ENCODE measurements around the gene TRIO. TPM values are rescaled to one million over a fixed set of nuclear protein-coding genes. Genes with fewer than 3 reads are reported as not detected.

TRIO gene
- total RNA-seq, 1 experiment from 2014 or later: 136 TPM

GRCh38 chr5:14497311-14497710 lies 354.2 kb downstream of the TRIO start:
- intact Hi-C loops (cut with micrococcal nuclease): no loop called here
- peaks cover 44% of the 10 kb centered on the region for H3K36me3 Mint-ChIP-seq (ENCODE audit: insufficient read depth, unreplicated experiment)
- no peaks in the 10 kb centered on the region for H3K27me3 Mint-ChIP-seq (ENCODE audit: insufficient read depth, unreplicated experiment)
- H3K4me3 Mint-ChIP-seq (ENCODE audit: unreplicated experiment): no peak overlapping the region
- POLR2A ChIA-PET: no interaction called here
- H3K27ac Mint-ChIP-seq (ENCODE audit: low read depth, unreplicated experiment): no peak overlapping the region
- BruUV-seq (replicated peaks): no TSS peak
- H3K9me3 Mint-ChIP-seq (ENCODE audit: unreplicated experiment): no peaks in the 10 kb centered on the region
- CTCF ChIA-PET: no interaction called here
- no peak for DNase-seq (ENCODE audit: unreplicated experiment)
- no peaks in the 10 kb centered on the region for H3K4me1 Mint-ChIP-seq (ENCODE audit: insufficient read depth, unreplicated experiment)
- no peak for TF ChIP-seq CTCF (IDR thresholded peaks at IDR 0.05; ENCODE audit: unreplicated experiment)

GRCh38 chr5:14501353-14502293 lies 358.5 kb downstream of the TRIO start:
- CTCF ChIA-PET: no interaction called here
- no peaks in the 10 kb centered on the region for H3K27me3 Mint-ChIP-seq (ENCODE audit: insufficient read depth, unreplicated experiment)
- POLR2A ChIA-PET: no interaction called here
- no peaks in the 10 kb centered on the region for H3K4me1 Mint-ChIP-seq (ENCODE audit: insufficient read depth, unreplicated experiment)
- BruUV-seq (replicated peaks): no TSS peak
- no peak overlapping the region for H3K27ac Mint-ChIP-seq (ENCODE audit: low read depth, unreplicated experiment)
- intact Hi-C loops (cut with micrococcal nuclease): no loop called here
- H3K9me3 Mint-ChIP-seq (ENCODE audit: unreplicated experiment): no peaks in the 10 kb centered on the region
- peaks cover 54% of the 10 kb centered on the region for H3K36me3 Mint-ChIP-seq (ENCODE audit: insufficient read depth, unreplicated experiment)
- DNase-seq (ENCODE audit: unreplicated experiment): no peak
- no peak for TF ChIP-seq CTCF (IDR thresholded peaks at IDR 0.05; ENCODE audit: unreplicated experiment)
- H3K4me3 Mint-ChIP-seq (ENCODE audit: unreplicated experiment): no peak overlapping the region

- ChIA-PET CTCF (no interaction called here), POLR2A (no interaction called here)
- Mint-ChIP-seq H3K27me3 (ENCODE audit: insufficient read depth, unreplicated experiment) (no peaks in the 10 kb centered on the region), H3K9me3 (ENCODE audit: unreplicated experiment) (no peaks in the 10 kb centered on the region), H3K27ac (ENCODE audit: low read depth, unreplicated experiment) (no peak overlapping the region), H3K4me3 (ENCODE audit: unreplicated experiment) (no peak overlapping the region), H3K4me1 (ENCODE audit: insufficient read depth, unreplicated experiment) (no peaks in the 10 kb centered on the region), H3K36me3 (ENCODE audit: insufficient read depth, unreplicated experiment) (peaks cover 57% of the 10 kb centered on the region)
- TF ChIP-seq CTCF (IDR thresholded peaks at IDR 0.05; ENCODE audit: unreplicated experiment): no peak
- DNase-seq (ENCODE audit: unreplicated experiment): no peak
- intact Hi-C loops (cut with micrococcal nuclease): no loop called here
- BruUV-seq (replicated peaks): no TSS peak
These were observed 359.1 kb downstream of the TRIO start for GRCh38 chr5:14502294-14502690.

GRCh38 chr5:14503017-14503680 lies 360.0 kb downstream of the TRIO start:
- intact Hi-C loops (cut with micrococcal nuclease): no loop called here
- no peaks in the 10 kb centered on the region for H3K9me3 Mint-ChIP-seq (ENCODE audit: unreplicated experiment)
- DNase-seq (ENCODE audit: unreplicated experiment): no peak
- H3K27ac Mint-ChIP-seq (ENCODE audit: low read depth, unreplicated experiment): no peak overlapping the region
- CTCF ChIA-PET: no interaction called here
- POLR2A ChIA-PET: no interaction called here
- peaks cover 55% of the 10 kb centered on the region for H3K36me3 Mint-ChIP-seq (ENCODE audit: insufficient read depth, unreplicated experiment)
- no TSS peak for BruUV-seq (replicated peaks)
- no peaks in the 10 kb centered on the region for H3K4me1 Mint-ChIP-seq (ENCODE audit: insufficient read depth, unreplicated experiment)
- H3K4me3 Mint-ChIP-seq (ENCODE audit: unreplicated experiment): no peak overlapping the region
- TF ChIP-seq CTCF (IDR thresholded peaks at IDR 0.05; ENCODE audit: unreplicated experiment): no peak
- H3K27me3 Mint-ChIP-seq (ENCODE audit: insufficient read depth, unreplicated experiment): no peaks in the 10 kb centered on the region

All from MCF 10A (cell line).